Measurements from ENCODE around the gene AMIGO3. TPM values are rescaled to one million over a fixed set of nuclear protein-coding genes. Genes with fewer than 3 reads are reported as not detected.

Gene AMIGO3
- total and polyA plus RNA-seq, 2 of the 8 experiments (the other 6 are each of a cell fraction or from before 2014, with no cell fraction given): 1.6 to 8.8 TPM

DNA sequence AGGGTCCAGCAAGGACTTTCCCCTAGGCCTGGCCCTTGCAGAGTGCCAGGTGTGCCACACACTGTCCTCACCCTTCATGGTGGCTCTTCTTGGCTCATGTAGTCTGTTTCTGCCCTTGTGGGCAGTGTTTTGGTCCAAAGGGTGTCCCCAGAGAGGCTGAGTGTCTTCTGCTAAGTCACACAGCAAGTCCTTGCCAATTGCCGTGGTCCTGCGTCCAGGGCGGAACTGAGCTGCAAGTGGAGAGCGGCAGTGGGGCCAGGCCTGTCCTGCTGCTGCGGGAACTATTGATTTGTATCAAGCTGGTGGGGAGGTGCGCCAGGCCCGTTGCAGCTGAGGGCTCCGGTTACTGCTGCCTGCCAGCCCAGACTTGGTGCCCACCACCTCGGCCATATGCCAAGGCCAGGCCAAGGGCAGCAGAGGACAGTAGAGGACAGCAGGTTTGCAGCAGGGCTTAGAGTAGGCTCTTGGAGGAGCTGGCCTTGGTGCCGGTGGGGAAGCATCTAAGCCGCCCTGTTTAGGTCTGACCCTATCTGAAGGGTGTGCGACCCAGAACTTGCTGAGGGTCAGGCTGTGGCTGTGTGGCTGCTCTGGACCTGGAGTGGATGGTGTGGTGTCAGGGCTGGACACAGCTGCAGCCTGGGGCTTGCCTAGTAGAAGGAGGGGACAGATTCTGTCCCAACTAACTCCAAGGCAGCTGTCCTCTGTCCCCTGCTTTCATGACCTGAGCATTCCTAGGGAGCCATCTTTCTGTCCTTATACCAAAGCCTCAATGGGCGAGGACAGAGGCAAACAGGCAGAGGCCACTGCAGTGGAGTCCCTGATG, 4.5 kb downstream of the AMIGO3 start (continued):
- TF ChIP-seq, protein P1, sequence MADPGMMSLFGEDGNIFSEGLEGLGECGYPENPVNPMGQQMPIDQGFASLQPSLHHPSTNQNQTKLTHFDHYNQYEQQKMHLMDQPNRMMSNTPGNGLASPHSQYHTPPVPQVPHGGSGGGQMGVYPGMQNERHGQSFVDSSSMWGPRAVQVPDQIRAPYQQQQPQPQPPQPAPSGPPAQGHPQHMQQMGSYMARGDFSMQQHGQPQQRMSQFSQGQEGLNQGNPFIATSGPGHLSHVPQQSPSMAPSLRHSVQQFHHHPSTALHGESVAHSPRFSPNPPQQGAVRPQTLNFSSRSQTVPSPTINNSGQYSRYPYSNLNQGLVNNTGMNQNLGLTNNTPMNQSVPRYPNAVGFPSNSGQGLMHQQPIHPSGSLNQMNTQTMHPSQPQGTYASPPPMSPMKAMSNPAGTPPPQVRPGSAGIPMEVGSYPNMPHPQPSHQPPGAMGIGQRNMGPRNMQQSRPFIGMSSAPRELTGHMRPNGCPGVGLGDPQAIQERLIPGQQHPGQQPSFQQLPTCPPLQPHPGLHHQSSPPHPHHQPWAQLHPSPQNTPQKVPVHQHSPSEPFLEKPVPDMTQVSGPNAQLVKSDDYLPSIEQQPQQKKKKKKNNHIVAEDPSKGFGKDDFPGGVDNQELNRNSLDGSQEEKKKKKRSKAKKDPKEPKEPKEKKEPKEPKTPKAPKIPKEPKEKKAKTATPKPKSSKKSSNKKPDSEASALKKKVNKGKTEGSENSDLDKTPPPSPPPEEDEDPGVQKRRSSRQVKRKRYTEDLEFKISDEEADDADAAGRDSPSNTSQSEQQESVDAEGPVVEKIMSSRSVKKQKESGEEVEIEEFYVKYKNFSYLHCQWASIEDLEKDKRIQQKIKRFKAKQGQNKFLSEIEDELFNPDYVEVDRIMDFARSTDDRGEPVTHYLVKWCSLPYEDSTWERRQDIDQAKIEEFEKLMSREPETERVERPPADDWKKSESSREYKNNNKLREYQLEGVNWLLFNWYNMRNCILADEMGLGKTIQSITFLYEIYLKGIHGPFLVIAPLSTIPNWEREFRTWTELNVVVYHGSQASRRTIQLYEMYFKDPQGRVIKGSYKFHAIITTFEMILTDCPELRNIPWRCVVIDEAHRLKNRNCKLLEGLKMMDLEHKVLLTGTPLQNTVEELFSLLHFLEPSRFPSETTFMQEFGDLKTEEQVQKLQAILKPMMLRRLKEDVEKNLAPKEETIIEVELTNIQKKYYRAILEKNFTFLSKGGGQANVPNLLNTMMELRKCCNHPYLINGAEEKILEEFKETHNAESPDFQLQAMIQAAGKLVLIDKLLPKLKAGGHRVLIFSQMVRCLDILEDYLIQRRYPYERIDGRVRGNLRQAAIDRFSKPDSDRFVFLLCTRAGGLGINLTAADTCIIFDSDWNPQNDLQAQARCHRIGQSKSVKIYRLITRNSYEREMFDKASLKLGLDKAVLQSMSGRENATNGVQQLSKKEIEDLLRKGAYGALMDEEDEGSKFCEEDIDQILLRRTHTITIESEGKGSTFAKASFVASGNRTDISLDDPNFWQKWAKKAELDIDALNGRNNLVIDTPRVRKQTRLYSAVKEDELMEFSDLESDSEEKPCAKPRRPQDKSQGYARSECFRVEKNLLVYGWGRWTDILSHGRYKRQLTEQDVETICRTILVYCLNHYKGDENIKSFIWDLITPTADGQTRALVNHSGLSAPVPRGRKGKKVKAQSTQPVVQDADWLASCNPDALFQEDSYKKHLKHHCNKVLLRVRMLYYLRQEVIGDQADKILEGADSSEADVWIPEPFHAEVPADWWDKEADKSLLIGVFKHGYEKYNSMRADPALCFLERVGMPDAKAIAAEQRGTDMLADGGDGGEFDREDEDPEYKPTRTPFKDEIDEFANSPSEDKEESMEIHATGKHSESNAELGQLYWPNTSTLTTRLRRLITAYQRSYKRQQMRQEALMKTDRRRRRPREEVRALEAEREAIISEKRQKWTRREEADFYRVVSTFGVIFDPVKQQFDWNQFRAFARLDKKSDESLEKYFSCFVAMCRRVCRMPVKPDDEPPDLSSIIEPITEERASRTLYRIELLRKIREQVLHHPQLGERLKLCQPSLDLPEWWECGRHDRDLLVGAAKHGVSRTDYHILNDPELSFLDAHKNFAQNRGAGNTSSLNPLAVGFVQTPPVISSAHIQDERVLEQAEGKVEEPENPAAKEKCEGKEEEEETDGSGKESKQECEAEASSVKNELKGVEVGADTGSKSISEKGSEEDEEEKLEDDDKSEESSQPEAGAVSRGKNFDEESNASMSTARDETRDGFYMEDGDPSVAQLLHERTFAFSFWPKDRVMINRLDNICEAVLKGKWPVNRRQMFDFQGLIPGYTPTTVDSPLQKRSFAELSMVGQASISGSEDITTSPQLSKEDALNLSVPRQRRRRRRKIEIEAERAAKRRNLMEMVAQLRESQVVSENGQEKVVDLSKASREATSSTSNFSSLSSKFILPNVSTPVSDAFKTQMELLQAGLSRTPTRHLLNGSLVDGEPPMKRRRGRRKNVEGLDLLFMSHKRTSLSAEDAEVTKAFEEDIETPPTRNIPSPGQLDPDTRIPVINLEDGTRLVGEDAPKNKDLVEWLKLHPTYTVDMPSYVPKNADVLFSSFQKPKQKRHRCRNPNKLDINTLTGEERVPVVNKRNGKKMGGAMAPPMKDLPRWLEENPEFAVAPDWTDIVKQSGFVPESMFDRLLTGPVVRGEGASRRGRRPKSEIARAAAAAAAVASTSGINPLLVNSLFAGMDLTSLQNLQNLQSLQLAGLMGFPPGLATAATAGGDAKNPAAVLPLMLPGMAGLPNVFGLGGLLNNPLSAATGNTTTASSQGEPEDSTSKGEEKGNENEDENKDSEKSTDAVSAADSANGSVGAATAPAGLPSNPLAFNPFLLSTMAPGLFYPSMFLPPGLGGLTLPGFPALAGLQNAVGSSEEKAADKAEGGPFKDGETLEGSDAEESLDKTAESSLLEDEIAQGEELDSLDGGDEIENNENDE (IDR thresholded peaks at IDR 0.05; ENCODE audit: insufficient replicate concordance, low read length): no peak
